Heart right ventricle (tissue), 16 donors: ENCODE data around the gene NFKB1. TPM values are rescaled to one million over a fixed set of nuclear protein-coding genes. Genes with fewer than 3 reads are reported as not detected.
A peak's percentile ranks its signal among the peaks of the same experiment; 100 is the strongest.

Experiments used
- ATAC-seq, 8 donors: fragments of 200-7000 bp; cut with Tn5 transposase; one replicate each; pipeline ENCODE4 v1.9.1; 2020; ENCODE audit warnings: mild to moderate bottlenecking in 8 of 8, moderate library complexity in 8 of 8, moderate number of reproducible peaks in 1 of 8
- DNase-seq, 2 donors: peaks; one replicate each; pipeline ENCODE4 v3.0.0-alpha.2; 2020
- H3K27ac ChIP-seq, 10 donors: fragments of 200-600 bp; sonication (generic) in 2 of 10; one replicate each; pipeline versions ENCODE4 v1.5.0 to v1.8.0; 2020 to 2022; ENCODE audit warnings: mild to moderate bottlenecking in 3 of 10
- H3K27me3 ChIP-seq, 7 donors: fragments of 200-600 bp; one replicate each; pipeline ENCODE4 v1.8.0; 2021 to 2022; ENCODE audit warnings: mild to moderate bottlenecking in 2 of 7
- H3K36me3 ChIP-seq, 9 donors: fragments of 200-600 bp; sonication (generic) in 1 of 9; one replicate each; pipeline versions ENCODE4 v1.5.0 to v1.8.0; 2020 to 2022; ENCODE audit warnings: mild to moderate bottlenecking in 2 of 9
- H3K4me1 ChIP-seq, 9 donors: fragments of 200-600 bp; sonication (generic) in 1 of 9; one replicate each; pipeline versions ENCODE4 v1.5.0 to v1.8.0; 2020 to 2022; ENCODE audit warnings: mild to moderate bottlenecking in 4 of 9
- H3K4me3 ChIP-seq, 10 donors: fragments of 200-600 bp; sonication (generic) in 2 of 10; one replicate each; pipeline versions ENCODE4 v1.5.0 to v1.8.0; 2020 to 2022; ENCODE audit warnings: mild to moderate bottlenecking in 7 of 10, moderate library complexity in 2 of 10
- H3K9me3 ChIP-seq, 11 donors: fragments of 200-600 bp in 10 of 11; sonication (generic) in 2 of 11; one replicate each; pipeline versions ENCODE4 v1.5.0 to v1.8.0; 2013 to 2022; ENCODE audit warnings: mild to moderate bottlenecking in 2 of 11, control low read depth in 1 of 11, moderate library complexity in 1 of 11
- WGBS, 2 donors: extraction: QIAGEN DNeasy Blood & Tissue Kit; methylation state at CpG; one replicate each; pipeline ENCODE4 v1.1.7; 2013; ENCODE audit warnings: inconsistent platforms in 1 of 2; 5-methylcytosine and 5-hydroxymethylcytosine counted together
- intact Hi-C, 10 donors: fragments of 100-400 bp; cut with DNase I; formaldehyde crosslinking; loops; one replicate each; pipeline versions ENCODE4 v1.11.1 to v1.14.2; 2022
- polyA plus RNA-seq, 2 donors: library from polyadenylated mRNA; stranded (reverse); fragments of 200-250 nt; gene quantifications; one replicate each; pipeline ENCODE4 v1.2.3, GENCODE V29; 2013
- total RNA-seq, 10 donors: library from RNA; stranded (reverse); fragmentation: NEBNext Ultra II Directional in 3 of 10; extraction: Animal tissue kit (Norgen Biotek cat#: 25700) in 3 of 10; gene quantifications; one replicate each; pipeline versions ENCODE4 v1.2.1 to v1.2.4, GENCODE V29; 2021 to 2023
- TF ChIP-seq, protein P1 (sequence below), 9 donors: fragments of 200-600 bp; sonication (generic) in 2 of 9; IDR thresholded peaks; one replicate each; pipeline versions ENCODE4 v1.5.0 to v1.8.0; 2021 to 2022; ENCODE audit warnings: antibody characterized with exemption in 9 of 9, mild to moderate bottlenecking in 5 of 9, moderate library complexity in 1 of 9
- donor health status: Arrhythmogenic right ventricular cardiomyopathy.
- donor health status: ischemic (EF 13 %, LVEDD 7.1; RV severe dilation, severe dysfunction).
- donor health status: healthy with polysubstance abuse.
- donor health status: DM: no; HTN: yes; CAD: no.
- donor health status: DM: no; HTN: no; CAD: no.
- donor health status: ischemic (EF 25% LVEDD 6.9; RV normal size, moderate dysfunction).
- donor health status: ischemic (EF 25% LVEDD 5.7; RV mildly dilated, moderate dysfunction).
- donor health status: healthy.
- donor health status: DM: yes; HTN: yes; CAD: no.
- donor health status: Ischemic cardiomyopathy.
- donor health status: ischemic (EF 35%, LVEDD 5.7; RV mildly dilated, moderate dysfunction).
- donor health status: nonischemic (EF 11% LVEDD 7.7; RV severe dilation, severe dysfunction).
- donor health status: DM: yes; HTN: yes; CAD: no.
- donor health status: PGD.
- donor health status: ischemic (EF 29% LVEDD 5.4; RV normal size, mild dysfunction).
- donor health status: nonischemic (EF 23%, LVEDD 6.1; RV moderate dilation, normal function).

The NFKB1 gene
- total and polyA plus RNA-seq, 12 donors: 4.5 to 30.3 (median 19.9) TPM

DNA sequence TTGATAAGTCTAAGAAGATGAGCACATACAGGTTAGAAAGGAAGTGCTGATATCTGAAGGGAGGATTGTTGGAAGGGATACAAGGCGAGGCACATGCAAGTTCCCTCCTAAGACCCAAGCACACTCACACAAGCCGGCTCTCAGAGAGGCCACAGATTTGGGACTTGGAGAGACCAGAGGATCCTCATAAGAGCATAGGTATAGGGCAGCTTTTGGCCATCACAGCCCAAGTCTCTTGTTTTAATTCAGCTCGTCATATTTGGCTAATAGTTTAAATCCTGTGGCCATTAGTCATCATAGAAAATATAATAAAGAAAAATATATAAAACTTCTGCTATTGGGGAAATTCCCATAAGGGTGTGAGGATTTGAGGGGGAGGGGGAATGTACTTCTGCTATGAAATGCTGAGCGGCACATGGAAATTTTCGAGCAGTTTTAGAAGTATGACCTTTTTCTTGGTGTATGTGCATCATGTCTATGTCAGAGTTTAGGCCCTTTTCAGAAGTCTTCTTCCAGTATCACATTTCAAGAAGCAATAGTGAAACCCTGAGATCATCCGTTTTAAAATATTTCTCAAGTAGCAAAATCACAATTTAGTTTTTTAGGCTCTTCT, 97.7 kb downstream of the NFKB1 start:
- no peaks in the 10 kb centered on the region for H3K9me3 ChIP-seq
- H3K4me1 ChIP-seq: peaks cover 0 to 19% (median 6%) of the 10 kb centered on the region in 9 donors
- intact Hi-C loops: loop anchor here in 1 of 10 donors (10.0 kb wide), 1 partner anchor 144 kb away; no protein-coding TSS in a partner anchor
- peak overlapping the region in 5 of 10 donors; percentile 11 to 53 (median 46) for H3K27ac ChIP-seq
- TF ChIP-seq, protein P1, sequence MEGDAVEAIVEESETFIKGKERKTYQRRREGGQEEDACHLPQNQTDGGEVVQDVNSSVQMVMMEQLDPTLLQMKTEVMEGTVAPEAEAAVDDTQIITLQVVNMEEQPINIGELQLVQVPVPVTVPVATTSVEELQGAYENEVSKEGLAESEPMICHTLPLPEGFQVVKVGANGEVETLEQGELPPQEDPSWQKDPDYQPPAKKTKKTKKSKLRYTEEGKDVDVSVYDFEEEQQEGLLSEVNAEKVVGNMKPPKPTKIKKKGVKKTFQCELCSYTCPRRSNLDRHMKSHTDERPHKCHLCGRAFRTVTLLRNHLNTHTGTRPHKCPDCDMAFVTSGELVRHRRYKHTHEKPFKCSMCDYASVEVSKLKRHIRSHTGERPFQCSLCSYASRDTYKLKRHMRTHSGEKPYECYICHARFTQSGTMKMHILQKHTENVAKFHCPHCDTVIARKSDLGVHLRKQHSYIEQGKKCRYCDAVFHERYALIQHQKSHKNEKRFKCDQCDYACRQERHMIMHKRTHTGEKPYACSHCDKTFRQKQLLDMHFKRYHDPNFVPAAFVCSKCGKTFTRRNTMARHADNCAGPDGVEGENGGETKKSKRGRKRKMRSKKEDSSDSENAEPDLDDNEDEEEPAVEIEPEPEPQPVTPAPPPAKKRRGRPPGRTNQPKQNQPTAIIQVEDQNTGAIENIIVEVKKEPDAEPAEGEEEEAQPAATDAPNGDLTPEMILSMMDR (IDR thresholded peaks at IDR 0.05): no peak
- DNase-seq (no peak), ATAC-seq (peak in 2 of 8 donors; percentile 34 to 41)
- peaks cover 0 to 100% (median 21%) of the 10 kb centered on the region in 9 donors for H3K36me3 ChIP-seq
- no peaks in the 10 kb centered on the region for H3K27me3 ChIP-seq
- no peak overlapping the region for H3K4me3 ChIP-seq
- WGBS, 2 donors: 83 to 86% methylated on average over 6 of the region's 6 CpGs

DNA sequence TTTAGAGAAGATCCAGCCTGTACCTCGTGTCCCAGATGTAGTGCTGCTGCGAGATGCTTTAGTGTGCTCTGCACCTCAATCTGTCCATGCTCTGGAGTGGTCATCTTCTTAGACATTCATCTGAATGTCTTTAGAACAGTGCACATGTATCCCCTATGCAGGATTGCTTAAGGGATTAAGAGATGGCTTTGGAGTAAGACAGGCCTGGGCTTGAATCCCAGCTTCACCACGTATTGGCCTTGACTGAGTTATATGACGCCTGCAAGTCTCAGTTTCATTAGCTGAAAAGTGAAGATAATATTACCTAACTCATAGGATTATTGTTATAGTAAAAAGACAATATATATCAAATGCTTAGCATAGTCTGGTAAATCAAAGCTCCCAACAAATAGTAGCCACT, 98.3 kb downstream of the NFKB1 start:
- no peak overlapping the region for H3K4me3 ChIP-seq
- peaks cover 0 to 19% (median 6%) of the 10 kb centered on the region in 9 donors for H3K4me1 ChIP-seq
- TF ChIP-seq, protein P1 (IDR thresholded peaks at IDR 0.05): no peak
- H3K27me3 ChIP-seq: no peaks in the 10 kb centered on the region
- 83 to 85% methylated on average over 4 of the region's 4 CpGs for WGBS, 2 donors
- H3K36me3 ChIP-seq: peaks cover 0 to 100% (median 25%) of the 10 kb centered on the region in 9 donors
- H3K27ac ChIP-seq: peak overlapping the region in 1 of 10 donors; percentile 48
- ATAC-seq (no peak), DNase-seq (no peak)
- intact Hi-C loops: loop anchor here in 1 of 10 donors (10.0 kb wide), 1 partner anchor 145 kb away; no protein-coding TSS in a partner anchor
- H3K9me3 ChIP-seq: no peaks in the 10 kb centered on the region

DNA sequence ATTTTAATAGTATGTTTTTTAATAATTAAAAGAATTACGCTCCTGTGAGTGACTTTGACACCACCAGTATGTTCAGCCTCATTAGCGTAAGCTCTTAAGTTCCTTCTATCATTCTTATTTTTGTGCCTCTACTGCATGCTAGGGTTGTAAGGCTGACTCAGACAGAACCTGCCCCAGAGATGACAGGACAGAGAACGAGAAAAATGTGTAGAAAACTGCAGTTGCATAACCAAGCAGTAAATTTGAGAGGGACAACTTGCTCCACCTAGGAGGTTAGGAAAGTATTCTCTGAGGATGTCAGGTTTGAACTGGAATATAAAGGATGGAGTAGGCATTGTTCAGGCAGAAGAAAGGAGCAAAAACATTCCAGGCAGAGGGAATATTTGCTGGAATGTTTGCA, 98.7 kb downstream of the NFKB1 start:
- TF ChIP-seq, protein P1 (IDR thresholded peaks at IDR 0.05): no peak
- 94 to 96% methylated on average over 3 of the region's 3 CpGs for WGBS, 2 donors
- H3K36me3 ChIP-seq: peaks cover 0 to 100% (median 29%) of the 10 kb centered on the region in 9 donors

DNA sequence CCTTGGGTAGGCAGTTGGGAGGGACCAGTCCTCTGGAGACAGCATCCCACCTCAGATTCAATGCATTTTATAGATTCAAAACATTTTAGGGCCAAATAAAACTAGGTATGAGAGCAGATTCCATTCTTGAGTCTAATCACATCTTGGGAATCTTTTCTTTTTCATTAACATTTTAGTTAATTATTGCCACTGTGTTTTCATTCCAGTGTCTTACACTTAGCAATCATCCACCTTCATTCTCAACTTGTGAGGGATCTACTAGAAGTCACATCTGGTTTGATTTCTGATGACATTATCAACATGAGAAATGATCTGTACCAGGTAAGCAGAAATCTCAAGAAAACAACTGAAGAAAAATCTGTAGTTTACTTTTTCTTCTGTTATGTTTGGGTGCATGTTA, 99.5 kb downstream of the NFKB1 start:
- no peak for ATAC-seq
- intact Hi-C loops: loop anchor here in 3 of 10 donors (10.0 kb wide), 3 partner anchors 96 to 494 kb away; partner anchors contain the start of genes BDH2 (in 1 of the 3) and NFKB1 (in 1 of the 3)
- no peak for DNase-seq

More for the DNA sequence above, 98.7 kb downstream of the NFKB1 start:
- intact Hi-C loops: loop anchor here in 4 of 10 donors (10.0 kb wide), 3 partner anchors 95 to 495 kb away; partner anchors contain the start of genes BDH2 (in 1 of the 4) and NFKB1 (in 1 of the 4)
- Histone ChIP-seq H3K27me3 (no peaks in the 10 kb centered on the region), H3K9me3 (no peaks in the 10 kb centered on the region), H3K4me1 (peaks cover 0 to 19% (median 6%) of the 10 kb centered on the region in 9 donors), H3K27ac (no peak overlapping the region), H3K4me3 (no peak overlapping the region)
- DNase-seq: no peak
- no peak for ATAC-seq

More for the DNA sequence above, 99.5 kb downstream of the NFKB1 start:
- H3K27me3 ChIP-seq: no peaks in the 10 kb centered on the region
- H3K27ac ChIP-seq: no peak overlapping the region
- peaks cover 0 to 100% (median 32%) of the 10 kb centered on the region in 9 donors for H3K36me3 ChIP-seq
- no peaks in the 10 kb centered on the region for H3K9me3 ChIP-seq
- no peak overlapping the region for H3K4me3 ChIP-seq
- TF ChIP-seq, protein P1 (IDR thresholded peaks at IDR 0.05): no peak
- H3K4me1 ChIP-seq: peaks cover 0 to 19% (median 6%) of the 10 kb centered on the region in 9 donors
